ENCODE results near the gene ORC3. TPM values are rescaled to one million over a fixed set of nuclear protein-coding genes. Genes with fewer than 3 reads are reported as not detected.
"Not testable (repeated sequence)": the region's sequence is repeated elsewhere in the genome, so short reads cannot be mapped to it uniquely, and the experiment has no call there.

Gene ORC3
- total RNA-seq, 2 donors from 2014 or later, result 32.7 to 43.7 TPM

DNA sequence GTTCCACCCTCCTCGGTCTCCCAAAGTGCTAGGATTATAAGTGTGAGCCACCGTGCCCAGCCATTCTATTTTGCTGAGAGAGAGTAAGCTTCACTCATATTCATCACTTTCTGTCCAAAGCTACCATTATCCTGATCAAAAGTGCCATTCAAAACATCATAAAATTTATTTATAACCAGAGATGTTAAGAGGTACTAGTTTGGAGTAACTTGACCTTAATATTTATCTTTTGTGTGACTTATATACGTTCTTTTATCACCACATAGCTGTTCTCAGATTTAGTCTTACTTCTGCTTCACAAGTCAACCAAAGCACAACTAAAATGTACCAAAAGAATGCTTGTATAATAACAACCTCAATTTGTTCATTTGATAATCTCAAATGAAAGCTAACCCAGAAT lies 94.0 kb downstream of the ORC3 start:
- Mint-ChIP-seq H3K27me3 (no peaks in the 10 kb centered on the region), H3K27ac (no peak overlapping the region), H3K4me1 (peaks cover 29% of the 10 kb centered on the region), H3K9me3 (no peaks in the 10 kb centered on the region), H3K36me3 (ENCODE audit: low read depth) (peaks cover 65% of the 10 kb centered on the region), H3K4me3 (peak overlapping the region; percentile 23)
- no peak for ATAC-seq (replicated peaks)

DNA sequence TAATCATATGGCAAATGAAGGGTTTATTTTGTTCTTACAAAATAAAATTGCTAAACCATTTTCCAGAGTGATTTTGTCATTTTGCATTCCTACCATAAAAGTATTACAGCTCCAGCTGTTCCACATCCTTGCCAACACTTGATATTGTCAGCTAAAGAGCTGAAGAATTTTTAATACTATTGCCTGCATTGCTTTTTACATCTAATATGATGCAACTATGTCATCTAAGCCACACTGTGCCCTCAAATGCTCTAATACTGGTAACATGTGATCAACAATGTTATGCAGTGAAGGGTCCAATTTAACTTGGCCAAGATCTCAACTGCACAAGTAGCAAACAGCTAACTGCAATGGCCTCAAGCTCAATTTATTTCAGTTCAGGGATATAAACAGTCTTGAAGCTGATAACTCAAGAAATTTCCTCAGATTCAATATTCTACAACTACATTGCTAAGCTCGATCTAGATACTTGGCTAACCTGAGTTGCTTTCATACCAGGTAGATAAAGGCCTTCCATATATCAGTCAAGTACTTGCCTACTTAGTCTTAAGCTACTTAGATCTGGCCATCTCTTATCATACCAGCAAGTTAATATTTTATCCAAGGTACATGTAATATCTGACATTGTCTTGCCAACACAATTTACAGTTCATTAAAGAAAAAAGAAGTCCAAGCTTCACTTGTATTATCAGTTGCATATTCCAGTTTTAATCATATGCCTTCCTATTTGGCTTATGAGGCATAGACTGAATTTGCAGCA lies 95.1 kb downstream of the ORC3 start:
- H3K4me3 Mint-ChIP-seq, result no peak overlapping the region
- ATAC-seq (replicated peaks), result no peak
- H3K4me1 Mint-ChIP-seq, result peaks cover 29% of the 10 kb centered on the region
- no peaks in the 10 kb centered on the region for H3K9me3 Mint-ChIP-seq
- peak overlapping the region; percentile 21 for H3K27ac Mint-ChIP-seq
- peaks cover 63% of the 10 kb centered on the region for H3K36me3 Mint-ChIP-seq (ENCODE audit: low read depth)
- no peaks in the 10 kb centered on the region for H3K27me3 Mint-ChIP-seq

DNA sequence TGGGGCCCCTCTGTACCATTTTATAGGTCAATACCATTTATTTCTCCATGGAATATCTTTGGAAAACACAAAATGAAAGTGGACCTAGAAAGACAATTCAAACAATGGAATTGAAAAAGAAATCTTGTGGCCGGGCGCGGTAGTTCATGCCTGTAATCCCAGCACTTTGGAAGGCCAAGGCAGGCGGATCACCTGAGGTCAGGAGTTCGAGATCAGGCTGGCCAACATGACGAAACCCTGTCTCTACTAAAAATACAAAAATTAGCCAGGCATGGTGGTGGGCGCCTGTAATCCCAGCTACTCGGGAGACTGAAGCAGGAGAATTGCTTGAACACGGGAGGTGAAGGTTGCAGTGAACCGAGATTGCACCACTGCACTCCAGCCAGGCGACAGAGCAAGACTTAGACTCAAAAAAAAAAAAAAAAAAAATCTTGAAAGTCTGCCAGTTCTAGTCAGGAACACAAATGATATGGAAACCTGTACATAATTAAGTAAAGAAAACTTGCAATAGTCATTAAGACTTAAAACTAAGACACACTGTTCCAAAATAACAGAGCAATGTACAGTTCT lies 96.8 kb downstream of the ORC3 start:
- H3K27me3 Mint-ChIP-seq; H3K4me3 Mint-ChIP-seq; H3K9me3 Mint-ChIP-seq; ATAC-seq (replicated peaks): not testable (repeated sequence)
- peaks cover 34% of the 10 kb centered on the region for H3K4me1 Mint-ChIP-seq
- H3K36me3 Mint-ChIP-seq (ENCODE audit: low read depth), result peaks cover 59% of the 10 kb centered on the region
- peak overlapping the region; percentile 41 for H3K27ac Mint-ChIP-seq

DNA sequence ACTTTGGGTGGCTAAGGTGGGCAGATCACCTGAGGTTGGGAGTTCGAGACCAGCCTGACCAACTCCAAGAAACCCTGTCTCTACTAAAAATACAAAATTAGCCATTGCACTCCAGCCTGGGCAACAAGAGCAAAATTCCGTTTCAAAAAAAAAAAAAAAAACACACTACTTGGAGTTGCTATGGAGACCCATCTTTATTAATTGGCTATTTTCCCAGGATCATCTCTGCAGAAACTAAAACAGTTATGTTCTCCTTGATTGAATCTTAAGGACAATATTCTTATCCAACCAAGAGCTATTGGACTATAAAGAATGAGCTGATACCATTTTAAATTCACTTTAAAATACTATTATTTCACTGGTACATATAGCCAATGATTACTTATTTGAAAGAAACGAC lies 97.4 kb downstream of the ORC3 start:
- H3K4me3 Mint-ChIP-seq, result no peak overlapping the region
- no peaks in the 10 kb centered on the region for H3K27me3 Mint-ChIP-seq
- H3K4me1 Mint-ChIP-seq, result peaks cover 32% of the 10 kb centered on the region
- H3K9me3 Mint-ChIP-seq, result no peaks in the 10 kb centered on the region
- peak overlapping the region; percentile 41 for H3K27ac Mint-ChIP-seq
- no peak for ATAC-seq (replicated peaks)
- peaks cover 59% of the 10 kb centered on the region for H3K36me3 Mint-ChIP-seq (ENCODE audit: low read depth)

DNA sequence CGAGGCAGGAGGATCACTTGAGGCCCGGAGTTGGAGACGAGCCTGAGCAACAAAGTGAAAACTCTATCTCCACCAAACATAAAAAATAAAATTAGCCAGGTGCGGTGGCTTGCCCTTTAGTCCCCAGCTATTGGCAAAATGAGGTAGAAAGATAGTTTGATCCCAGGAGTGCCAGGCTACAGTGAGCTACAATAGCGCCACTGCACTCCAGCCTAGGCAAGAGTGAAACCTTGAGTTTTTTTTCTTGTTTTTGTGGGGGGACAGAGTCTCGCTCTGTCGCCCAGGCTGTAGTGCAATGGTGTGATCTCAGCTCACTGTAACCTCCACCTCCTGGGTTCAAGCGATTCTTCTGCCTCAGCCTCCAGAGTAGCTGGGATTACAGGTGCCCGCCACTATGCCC lies 98.0 kb downstream of the ORC3 start:
- not testable (repeated sequence) for H3K4me3 Mint-ChIP-seq; H3K27ac Mint-ChIP-seq; H3K27me3 Mint-ChIP-seq; H3K9me3 Mint-ChIP-seq; ATAC-seq (replicated peaks)
- peaks cover 60% of the 10 kb centered on the region for H3K36me3 Mint-ChIP-seq (ENCODE audit: low read depth)
- peaks cover 28% of the 10 kb centered on the region for H3K4me1 Mint-ChIP-seq

DNA sequence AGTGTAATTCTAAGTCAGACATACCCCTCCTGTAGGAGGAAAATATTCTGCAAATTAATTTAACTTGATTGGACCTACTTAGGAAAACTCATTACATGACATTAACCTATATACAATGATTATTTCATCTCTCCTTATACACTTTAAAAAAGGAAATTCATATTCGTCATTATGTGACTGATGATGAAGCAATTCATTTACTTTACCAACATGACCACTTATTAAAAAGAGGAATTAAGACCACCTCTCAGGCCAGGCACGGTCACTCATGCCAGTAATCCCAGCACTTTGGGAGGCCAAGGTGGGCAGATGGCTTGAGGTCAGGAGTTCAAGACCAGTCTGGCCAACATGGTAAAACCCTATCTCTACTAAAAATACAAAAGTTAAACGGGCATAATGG lies 100.5 kb downstream of the ORC3 start:
- peaks cover 27% of the 10 kb centered on the region for H3K4me1 Mint-ChIP-seq
- H3K27ac Mint-ChIP-seq, result no peak overlapping the region
- H3K27me3 Mint-ChIP-seq, result no peaks in the 10 kb centered on the region
- H3K4me3 Mint-ChIP-seq, result peak overlapping the region; percentile 17
- peaks cover 67% of the 10 kb centered on the region for H3K36me3 Mint-ChIP-seq (ENCODE audit: low read depth)
- H3K9me3 Mint-ChIP-seq, result no peaks in the 10 kb centered on the region
- ATAC-seq (replicated peaks), result no peak

DNA sequence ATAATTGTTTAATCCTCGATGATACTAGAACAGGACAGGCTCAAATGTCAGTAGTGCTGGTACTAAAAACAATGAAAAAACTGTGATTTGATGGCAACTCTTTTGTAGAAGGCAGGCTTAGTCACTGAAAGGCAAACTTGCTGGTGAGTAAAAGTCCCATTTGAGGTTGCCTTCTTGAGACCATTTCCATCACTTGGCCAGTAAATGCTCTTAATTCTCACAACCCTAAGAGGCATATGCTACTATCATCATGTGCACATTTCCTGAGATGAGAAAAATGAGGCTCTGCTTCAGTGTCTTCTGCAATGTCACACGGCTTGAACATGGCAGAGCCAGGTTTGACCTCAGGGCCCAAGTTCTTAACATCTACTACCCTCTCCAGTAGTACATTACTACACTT lies 102.2 kb downstream of the ORC3 start:
- peak overlapping the region; percentile 38 for H3K27ac Mint-ChIP-seq
- H3K36me3 Mint-ChIP-seq (ENCODE audit: low read depth), result peaks cover 68% of the 10 kb centered on the region
- H3K4me1 Mint-ChIP-seq, result peaks cover 18% of the 10 kb centered on the region
- no peaks in the 10 kb centered on the region for H3K27me3 Mint-ChIP-seq
- ATAC-seq (replicated peaks), result peak; percentile 73
- H3K9me3 Mint-ChIP-seq, result no peaks in the 10 kb centered on the region
- H3K4me3 Mint-ChIP-seq, result peak overlapping the region; percentile 59

DNA sequence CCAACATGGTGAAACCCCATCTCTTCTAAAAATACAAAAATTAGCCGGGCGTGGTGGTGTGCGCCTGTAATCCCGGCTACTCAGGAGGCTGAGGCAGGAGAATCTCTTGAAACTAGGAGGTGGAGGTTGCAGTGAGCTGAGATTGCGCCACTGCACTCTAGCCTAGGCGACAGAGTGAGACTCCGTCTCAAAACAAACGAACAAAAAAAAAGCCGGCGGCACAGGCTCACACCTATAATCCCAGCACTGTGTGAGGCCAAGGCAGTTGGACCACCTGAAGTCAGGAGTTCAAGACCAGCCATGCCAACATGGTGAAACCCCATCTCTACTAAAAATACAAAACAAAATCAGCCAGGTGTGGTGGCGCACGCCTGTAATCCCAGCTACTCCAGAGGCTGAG lies 106.9 kb downstream of the ORC3 start:
- not testable (repeated sequence) for ATAC-seq (replicated peaks); H3K9me3 Mint-ChIP-seq; H3K27me3 Mint-ChIP-seq; H3K27ac Mint-ChIP-seq
- H3K4me1 Mint-ChIP-seq, result peaks cover 23% of the 10 kb centered on the region
- peaks cover 85% of the 10 kb centered on the region for H3K36me3 Mint-ChIP-seq (ENCODE audit: low read depth)
- H3K4me3 Mint-ChIP-seq, result peak overlapping the region; percentile 97

DNA sequence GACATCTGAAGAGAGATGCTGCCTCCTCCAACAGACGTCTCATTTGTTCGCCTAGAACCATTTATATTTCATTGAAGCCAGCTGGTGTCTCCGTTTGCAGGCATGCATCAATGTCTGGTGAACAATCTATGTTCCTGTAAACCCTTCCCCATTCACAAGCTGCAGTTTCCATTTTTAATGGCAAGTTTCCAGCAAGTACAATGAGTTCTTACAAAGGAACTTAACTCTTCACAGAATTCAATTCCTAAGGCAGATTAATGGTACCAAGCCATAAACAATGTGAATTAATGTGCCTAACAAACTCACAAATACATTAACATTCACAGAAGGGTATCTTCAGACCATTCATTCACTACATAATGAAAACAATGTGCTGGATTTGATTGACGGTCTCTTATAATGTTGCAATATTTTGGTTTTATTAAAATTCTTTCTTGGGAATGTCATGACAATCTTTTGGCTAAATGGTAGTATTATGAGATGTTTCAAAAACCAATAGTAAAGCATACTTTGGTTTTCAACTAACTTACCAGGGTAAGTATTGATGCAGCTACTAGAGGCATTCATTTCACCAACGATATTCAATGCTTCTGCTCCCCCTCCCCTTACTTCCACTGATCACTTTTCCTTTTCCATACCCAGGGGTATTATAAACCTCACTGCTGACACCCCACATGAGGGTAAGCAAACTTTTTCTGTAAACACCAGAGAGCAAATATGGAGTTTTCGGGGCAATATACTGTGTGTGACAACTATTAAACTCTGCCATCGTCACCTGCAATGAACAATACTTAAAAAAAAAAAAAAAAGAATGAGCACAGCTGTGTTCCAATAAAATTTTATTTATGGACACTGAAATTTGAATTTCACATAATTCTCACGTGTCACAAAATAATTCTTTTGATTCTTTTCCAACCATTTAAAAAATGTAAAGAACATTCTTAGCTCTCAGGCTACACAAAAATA lies 107.9 kb downstream of the ORC3 start:
- ATAC-seq (replicated peaks), result no peak
- peak overlapping the region; percentile 97 for H3K4me3 Mint-ChIP-seq
- H3K9me3 Mint-ChIP-seq, result no peaks in the 10 kb centered on the region
- peaks cover 75% of the 10 kb centered on the region for H3K36me3 Mint-ChIP-seq (ENCODE audit: low read depth)
- peaks cover 29% of the 10 kb centered on the region for H3K4me1 Mint-ChIP-seq
- no peaks in the 10 kb centered on the region for H3K27me3 Mint-ChIP-seq
- peak overlapping the region; percentile 96 for H3K27ac Mint-ChIP-seq

DNA sequence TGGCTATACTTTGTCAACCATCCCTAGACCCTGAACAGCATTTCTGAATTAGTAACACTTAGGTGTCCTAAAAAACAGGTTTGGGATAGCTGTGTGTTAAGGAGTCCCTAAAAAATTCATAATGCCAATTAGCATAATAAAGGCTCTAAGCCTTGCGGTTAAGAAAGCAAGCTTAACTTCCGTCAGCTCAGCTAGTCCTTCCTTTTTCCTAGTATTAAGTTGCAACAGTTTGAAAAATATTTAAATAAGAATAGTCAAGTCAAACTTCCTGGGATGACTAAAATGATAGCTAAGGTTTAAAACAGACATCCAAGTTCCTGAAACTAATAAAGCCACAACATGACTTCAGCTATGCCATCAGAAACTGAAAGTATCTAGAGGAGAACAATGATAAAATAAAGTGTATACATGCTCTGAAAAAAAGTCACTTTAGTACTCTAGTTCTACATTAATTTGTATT lies 108.6 kb downstream of the ORC3 start:
- peaks cover 31% of the 10 kb centered on the region for H3K4me1 Mint-ChIP-seq
- ATAC-seq (replicated peaks), result peak; percentile 14
- peak overlapping the region; percentile 97 for H3K4me3 Mint-ChIP-seq

DNA sequence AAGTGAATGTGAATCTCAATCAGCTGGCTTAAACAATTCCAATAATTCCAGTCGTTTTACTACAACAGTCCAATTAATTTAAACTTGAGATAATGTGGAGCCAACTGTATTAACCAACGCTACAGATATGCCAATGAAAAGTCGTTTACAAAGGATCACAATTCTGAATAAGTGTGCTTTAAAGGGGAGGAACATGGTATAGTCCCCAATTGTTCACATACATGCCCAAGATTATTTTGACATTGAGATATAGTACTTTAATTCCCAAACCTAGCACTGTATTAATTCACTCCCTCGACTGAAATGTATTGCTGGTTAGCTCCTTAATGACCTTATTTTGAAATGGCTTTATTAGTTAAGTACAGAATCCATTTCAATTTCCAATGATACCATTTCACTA lies 109.6 kb downstream of the ORC3 start:
- ATAC-seq (replicated peaks), result no peak
- Mint-ChIP-seq H3K27ac (peak overlapping the region; percentile 96), H3K4me1 (peaks cover 22% of the 10 kb centered on the region), H3K9me3 (no peaks in the 10 kb centered on the region), H3K36me3 (ENCODE audit: low read depth) (peaks cover 58% of the 10 kb centered on the region), H3K27me3 (no peaks in the 10 kb centered on the region), H3K4me3 (peak overlapping the region; percentile 97)

More for the DNA sequence above, 108.6 kb downstream of the ORC3 start:
- H3K9me3 Mint-ChIP-seq, result no peaks in the 10 kb centered on the region
- H3K27ac Mint-ChIP-seq, result peak overlapping the region; percentile 96
- peaks cover 68% of the 10 kb centered on the region for H3K36me3 Mint-ChIP-seq (ENCODE audit: low read depth)
- H3K27me3 Mint-ChIP-seq, result no peaks in the 10 kb centered on the region

DNA sequence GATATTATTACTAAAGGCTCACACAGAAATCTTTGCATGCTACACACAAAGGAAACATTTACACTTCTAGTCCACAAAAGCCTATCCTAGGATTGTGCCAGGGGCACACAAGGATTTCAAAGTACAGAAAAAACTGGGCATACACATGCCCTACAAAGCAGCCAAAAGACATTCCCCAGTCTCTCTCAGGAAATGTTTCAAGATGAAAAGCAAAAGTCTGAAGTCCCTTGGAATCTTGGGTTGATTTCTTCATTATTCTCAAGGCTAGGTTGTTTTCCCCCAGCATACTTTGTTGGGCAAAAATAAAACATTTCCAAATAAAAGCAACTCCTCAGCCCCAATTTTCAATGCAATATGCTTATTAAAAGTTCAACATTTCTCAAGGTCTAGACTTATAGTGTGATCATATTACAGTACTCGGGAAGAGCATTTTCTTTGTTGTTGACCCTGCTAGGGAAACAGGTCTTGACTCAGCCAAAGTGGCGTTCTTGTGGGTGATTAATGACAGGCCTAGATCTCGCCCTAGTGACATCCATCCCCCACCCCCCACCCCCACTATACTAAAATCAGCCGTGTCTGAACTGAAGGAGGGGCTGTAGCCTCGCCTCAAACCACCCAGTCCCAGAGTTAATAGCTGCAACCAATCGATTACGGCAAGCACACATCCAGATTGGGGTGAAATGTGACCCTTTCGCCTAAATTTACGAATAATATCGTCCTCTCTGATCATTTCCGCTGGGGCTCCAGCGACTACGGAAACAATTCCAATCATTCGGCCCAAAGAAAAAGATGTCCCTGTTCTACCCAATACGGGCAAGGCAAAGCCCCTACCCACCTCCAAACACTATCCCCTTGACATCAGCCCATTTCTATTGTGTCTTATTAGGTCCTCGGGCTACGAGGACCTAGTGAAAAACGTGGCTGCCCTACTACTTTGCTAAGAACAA lies 110.7 kb downstream of the ORC3 start:
- peak overlapping the region; percentile 96 for H3K27ac Mint-ChIP-seq
- peaks cover 54% of the 10 kb centered on the region for H3K36me3 Mint-ChIP-seq (ENCODE audit: low read depth)
- H3K9me3 Mint-ChIP-seq, result no peaks in the 10 kb centered on the region
- peak; percentile 27 for ATAC-seq (replicated peaks)
- no peaks in the 10 kb centered on the region for H3K27me3 Mint-ChIP-seq
- peak overlapping the region; percentile 97 for H3K4me3 Mint-ChIP-seq
- peaks cover 26% of the 10 kb centered on the region for H3K4me1 Mint-ChIP-seq

DNA sequence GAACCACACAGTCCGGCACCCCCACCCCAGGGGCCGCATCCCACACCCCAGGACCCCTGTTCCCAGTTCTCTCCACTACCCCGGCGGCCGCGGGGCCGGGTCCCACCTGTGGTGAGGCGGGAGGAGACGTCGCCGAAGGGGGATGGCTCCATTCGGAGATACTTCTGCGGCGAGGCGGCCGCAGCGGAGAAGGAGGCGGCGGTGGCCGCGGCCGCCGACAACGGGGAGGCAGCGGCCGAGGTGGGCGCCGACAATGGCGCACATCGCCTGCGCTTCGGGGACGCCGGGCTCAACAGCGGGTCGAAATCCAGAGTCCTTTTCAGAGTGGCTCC lies 111.4 kb downstream of the ORC3 start:
- Mint-ChIP-seq H3K9me3 (no peaks in the 10 kb centered on the region), H3K27ac (peak overlapping the region; percentile 96), H3K27me3 (no peaks in the 10 kb centered on the region), H3K4me3 (peak overlapping the region; percentile 97), H3K36me3 (ENCODE audit: low read depth) (peaks cover 47% of the 10 kb centered on the region), H3K4me1 (peaks cover 27% of the 10 kb centered on the region)
- peak; percentile 0 for ATAC-seq (replicated peaks)

Data from activated T-helper 17 cell treated with anti-CD3 and anti-CD28 coated beads, Interleukin-2, amount 50 U/mL, for 72 hours (primary cell).